ENCODE results near the gene NXNL1. TPM values are rescaled to one million over a fixed set of nuclear protein-coding genes. Genes with fewer than 3 reads are reported as not detected.
A peak's percentile ranks its signal among the peaks of the same experiment; 100 is the strongest.

NXNL1 gene
- total and polyA plus RNA-seq, 2 of the 13 experiments (the other 11 are each of a cell fraction or from before 2014, with no cell fraction given) = not detected

- no peak for TF ChIP-seq CAMTA2 (CRISPR knock-in tag; IDR thresholded peaks at IDR 0.05; ENCODE audit: borderline replicate concordance)
- no peak for TF ChIP-seq ZNF576 (CRISPR knock-in tag; IDR thresholded peaks at IDR 0.05)
- TF ChIP-seq ZNF12 (CRISPR knock-in tag; IDR thresholded peaks at IDR 0.05) = peak; percentile 10; the same call in 1 of the 2 replicates
- TF ChIP-seq XRCC5 (optimal IDR thresholded peaks at IDR 0.05; ENCODE audit: low read length) = peak; percentile 74
- TF ChIP-seq SMAD1 (CRISPR knock-in tag; IDR thresholded peaks at IDR 0.05; ENCODE audit: borderline replicate concordance, low read depth) = no peak
- TF ChIP-seq, protein P1, sequence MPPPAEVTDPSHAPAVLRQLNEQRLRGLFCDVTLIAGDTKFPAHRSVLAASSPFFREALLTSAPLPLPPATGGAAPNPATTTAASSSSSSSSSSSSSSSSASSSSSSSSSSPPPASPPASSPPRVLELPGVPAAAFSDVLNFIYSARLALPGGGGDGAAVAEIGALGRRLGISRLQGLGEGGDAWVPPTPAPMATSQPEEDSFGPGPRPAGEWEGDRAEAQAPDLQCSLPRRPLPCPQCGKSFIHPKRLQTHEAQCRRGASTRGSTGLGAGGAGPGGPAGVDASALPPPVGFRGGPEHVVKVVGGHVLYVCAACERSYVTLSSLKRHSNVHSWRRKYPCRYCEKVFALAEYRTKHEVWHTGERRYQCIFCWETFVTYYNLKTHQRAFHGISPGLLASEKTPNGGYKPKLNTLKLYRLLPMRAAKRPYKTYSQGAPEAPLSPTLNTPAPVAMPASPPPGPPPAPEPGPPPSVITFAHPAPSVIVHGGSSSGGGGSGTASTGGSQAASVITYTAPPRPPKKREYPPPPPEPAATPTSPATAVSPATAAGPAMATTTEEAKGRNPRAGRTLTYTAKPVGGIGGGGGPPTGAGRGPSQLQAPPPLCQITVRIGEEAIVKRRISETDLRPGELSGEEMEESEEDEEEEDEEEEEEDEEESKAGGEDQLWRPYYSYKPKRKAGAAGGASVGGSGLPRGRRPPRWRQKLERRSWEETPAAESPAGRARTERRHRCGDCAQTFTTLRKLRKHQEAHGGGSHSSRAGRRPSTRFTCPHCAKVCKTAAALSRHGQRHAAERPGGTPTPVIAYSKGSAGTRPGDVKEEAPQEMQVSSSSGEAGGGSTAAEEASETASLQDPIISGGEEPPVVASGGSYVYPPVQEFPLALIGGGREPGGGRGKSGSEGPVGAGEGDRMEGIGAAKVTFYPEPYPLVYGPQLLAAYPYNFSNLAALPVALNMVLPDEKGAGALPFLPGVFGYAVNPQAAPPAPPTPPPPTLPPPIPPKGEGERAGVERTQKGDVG (CRISPR knock-in tag; IDR thresholded peaks at IDR 0.05; ENCODE audit: borderline replicate concordance) = no peak
- peak; percentile 28; the same call in 1 of the 2 replicates for TF ChIP-seq ZNF563 (CRISPR knock-in tag; IDR thresholded peaks at IDR 0.05)
- no peak for TF ChIP-seq ZNF33B (CRISPR knock-in tag; IDR thresholded peaks at IDR 0.05)
- peak; percentile 81 for TF ChIP-seq RCOR2 (CRISPR knock-in tag; IDR thresholded peaks at IDR 0.05)
- no peak for TF ChIP-seq STAT5B (CRISPR knock-in tag; IDR thresholded peaks at IDR 0.05)
- TF ChIP-seq ZNF691 (CRISPR knock-in tag; IDR thresholded peaks at IDR 0.05; ENCODE audit: borderline replicate concordance, low read depth) = peak; percentile 100
- no peak for TF ChIP-seq ZNF547 (CRISPR knock-in tag; IDR thresholded peaks at IDR 0.05)
- peak in 1 of 2 experiments; percentile 8; a peak in 1 of 4 replicates for TF ChIP-seq REST (IDR thresholded peaks at IDR 0.05; ENCODE audit: borderline replicate concordance in 1 of 2, low read depth in 1 of 2, low read length in 2 of 2)
- no peak for TF ChIP-seq NR2F6 (IDR thresholded peaks at IDR 0.05)
- peak; percentile 42; the same call in 1 of the 2 replicates for TF ChIP-seq NR2F6 (CRISPR knock-in tag; IDR thresholded peaks at IDR 0.05)
- TF ChIP-seq PRDM10 (CRISPR knock-in tag; IDR thresholded peaks at IDR 0.05; ENCODE audit: low read depth) = peak; percentile 61; the same call in 1 of the 2 replicates
- no peak for TF ChIP-seq ZFP36L1 (CRISPR knock-in tag; IDR thresholded peaks at IDR 0.05)
- no peak for TF ChIP-seq ZBTB21 (CRISPR knock-in tag; IDR thresholded peaks at IDR 0.05)
These were observed 14.9 kb upstream of the NXNL1 start (continued) for GRCh38 chr19:17475541-17476115.

All from HepG2 (cell line).